Adrenal gland (tissue), 12 donors: ENCODE results near the gene C14orf93. TPM values are rescaled to one million over a fixed set of nuclear protein-coding genes. Genes with fewer than 3 reads are reported as not detected.

ENCODE experiments used
- DNase-seq, 7 donors: peaks; one replicate each; pipeline ENCODE4 v3.0.0-alpha.2; 2019 to 2020
- H3K27ac ChIP-seq, 5 donors: fragments of 200-600 bp; sonication (generic) in 4 of 5; 1 replicate in 3 of 5; 2 replicates in 2 of 5; pipeline versions ENCODE4 v1.5.1 to v1.8.0; 2016 to 2020; ENCODE audit warnings: mild to moderate bottlenecking in 1 of 5
- H3K27me3 ChIP-seq: fragments of 200-600 bp; 2 replicates; pipeline ENCODE4 v1.8.0; 2021
- H3K36me3 ChIP-seq, 2 donors: fragments of 200-600 bp; replicated peaks in 1 of 2; 1 replicate in 1 of 2; 2 replicates in 1 of 2; pipeline versions ENCODE4 v1.5.1 to v1.8.0; 2018 to 2022
- H3K4me1 ChIP-seq, 2 donors: fragments of 200-600 bp; replicated peaks in 1 of 2; 1 replicate in 1 of 2; 2 replicates in 1 of 2; pipeline versions ENCODE4 v1.5.1 to v1.8.0; 2018 to 2021
- H3K4me3 ChIP-seq, 4 donors: fragments of 200-600 bp; sonication (generic) in 3 of 4; one replicate each; pipeline ENCODE4 v1.5.1; 2016 to 2018
- H3K9me3 ChIP-seq, 3 donors: fragments of 200-600 bp; sonication (generic) in 1 of 3; replicated peaks in 1 of 3; 1 replicate in 2 of 3; 2 replicates in 1 of 3; pipeline versions ENCODE4 v1.5.1 to v1.8.0; 2016 to 2021
- POLR2A ChIP-seq, 2 donors: fragments of 450-650 bp; IDR thresholded peaks; one replicate each; pipeline ENCODE4 v1.6.1; 2017; ENCODE audit warnings: antibody characterized with exemption in 2 of 2, mild to moderate bottlenecking in 2 of 2, moderate library complexity in 1 of 2
- WGBS, 4 donors: extraction: QIAGEN DNeasy Blood & Tissue Kit in 2 of 4; methylation state at CpG; one replicate each; pipeline versions ENCODE4 v1.1.5 to v1.1.7; 2013 to 2017; 5-methylcytosine and 5-hydroxymethylcytosine counted together
- intact Hi-C, 2 donors: fragments of 100-400 bp; cut with DNase I; formaldehyde crosslinking; loops; one replicate each; pipeline versions ENCODE4 v1.14.1 to v1.15.0; 2022 to 2023
- polyA plus RNA-seq, 3 donors: library from polyadenylated mRNA; stranded (reverse); fragments of 200-250 nt in 2 of 3; fragments of 350-450 nt in 1 of 3; fragmentation: Illumina TruSeq in 1 of 3; extraction: RNeasy Lipid Tissue Mini Kit (QIAGEN cat#74804) in 1 of 3; gene quantifications; one replicate each; pipeline ENCODE4 v1.2.3, GENCODE V29; 2013 to 2014
- total RNA-seq, 9 donors: library from RNA; depleted of rRNA in 4 of 9; stranded (reverse); fragments of >200 nt in 4 of 9; fragments of 120-200 nt in 1 of 9; fragmentation: NEBNext Ultra II Directional in 1 of 9; extraction: Animal tissue kit (Norgen Biotek cat#: 25700) in 1 of 9; gene quantifications; one replicate each; pipeline versions ENCODE4 v1.1.0 to v1.2.4, GENCODE V29; 2013 to 2023
- TF ChIP-seq, protein P1 (sequence below), 6 experiments: fragments of 450-650 bp in 4 of 6; fragments of 200-600 bp in 2 of 6; sonication (generic) in 1 of 6; IDR thresholded peaks; 1 replicate in 5 of 6; 2 replicates in 1 of 6; pipeline versions ENCODE4 v1.5.1 to v1.8.0; 2016 to 2021; ENCODE audit warnings: antibody characterized with exemption in 6 of 6, mild to moderate bottlenecking in 2 of 6, moderate library complexity in 1 of 6
- donor health status: healthy with polysubstance abuse.
- donor health status: Bipolar disorder and iron deficiency.
- donor health status: DM: yes; HTN: yes; CAD: no.
- donor health status: DM: no; HTN: no; CAD: no.
- donor health status: DM: no; HTN: no; CAD: no.
- donor health status: DM: yes; HTN: yes; CAD: no.

Gene C14orf93
- total and polyA plus RNA-seq, 12 donors, result 2.9 to 12.5 (median 7.8) TPM

DNA sequence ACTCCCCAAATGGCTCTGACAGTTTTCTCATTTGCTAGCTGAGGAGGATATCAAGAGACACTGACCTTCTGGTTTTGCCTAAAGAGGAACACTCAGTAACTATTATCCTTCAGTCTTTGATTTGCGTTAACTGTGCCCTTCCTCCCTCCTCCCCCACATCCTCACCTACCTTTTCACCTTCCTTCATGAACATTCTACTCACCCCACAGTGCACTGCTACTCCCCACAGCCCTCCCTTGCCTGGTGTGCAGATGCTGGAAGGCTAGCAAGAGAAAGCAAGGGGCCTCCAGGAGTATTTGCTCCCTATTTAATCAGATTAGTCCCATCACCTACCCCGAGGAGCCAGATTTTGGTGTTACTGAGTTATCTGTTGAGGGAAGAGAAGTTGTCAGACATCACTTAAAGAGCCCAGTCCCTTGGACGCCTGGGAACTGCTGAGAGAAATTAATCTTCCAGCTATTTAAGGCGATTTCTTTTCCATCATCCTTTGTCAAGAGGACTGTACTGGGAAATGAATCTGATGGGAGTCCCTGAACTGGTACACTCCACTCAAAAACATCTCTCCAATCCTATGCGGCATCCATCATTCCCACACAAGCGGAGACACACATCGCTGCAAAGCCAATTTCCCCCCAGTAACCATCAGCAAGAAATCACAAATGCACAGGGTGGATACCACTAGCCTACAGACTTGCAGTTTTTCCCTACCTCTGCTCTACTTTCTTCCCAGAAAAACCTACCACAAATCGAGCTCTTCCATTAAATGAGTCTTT, 13.3 kb upstream of the C14orf93 start:
- TF ChIP-seq, protein P1, sequence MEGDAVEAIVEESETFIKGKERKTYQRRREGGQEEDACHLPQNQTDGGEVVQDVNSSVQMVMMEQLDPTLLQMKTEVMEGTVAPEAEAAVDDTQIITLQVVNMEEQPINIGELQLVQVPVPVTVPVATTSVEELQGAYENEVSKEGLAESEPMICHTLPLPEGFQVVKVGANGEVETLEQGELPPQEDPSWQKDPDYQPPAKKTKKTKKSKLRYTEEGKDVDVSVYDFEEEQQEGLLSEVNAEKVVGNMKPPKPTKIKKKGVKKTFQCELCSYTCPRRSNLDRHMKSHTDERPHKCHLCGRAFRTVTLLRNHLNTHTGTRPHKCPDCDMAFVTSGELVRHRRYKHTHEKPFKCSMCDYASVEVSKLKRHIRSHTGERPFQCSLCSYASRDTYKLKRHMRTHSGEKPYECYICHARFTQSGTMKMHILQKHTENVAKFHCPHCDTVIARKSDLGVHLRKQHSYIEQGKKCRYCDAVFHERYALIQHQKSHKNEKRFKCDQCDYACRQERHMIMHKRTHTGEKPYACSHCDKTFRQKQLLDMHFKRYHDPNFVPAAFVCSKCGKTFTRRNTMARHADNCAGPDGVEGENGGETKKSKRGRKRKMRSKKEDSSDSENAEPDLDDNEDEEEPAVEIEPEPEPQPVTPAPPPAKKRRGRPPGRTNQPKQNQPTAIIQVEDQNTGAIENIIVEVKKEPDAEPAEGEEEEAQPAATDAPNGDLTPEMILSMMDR (IDR thresholded peaks at IDR 0.05), result no peak
- no peak for TF ChIP-seq POLR2A (IDR thresholded peaks at IDR 0.05)
- Histone ChIP-seq H3K9me3 (no peaks in the 10 kb centered on the region), H3K27me3 (no peaks in the 10 kb centered on the region), H3K36me3 (peaks cover 0 to 24% of the 10 kb centered on the region in 2 donors), H3K4me3 (no peak overlapping the region), H3K27ac (no peak overlapping the region), H3K4me1 (no peaks in the 10 kb centered on the region)
- no peak for DNase-seq
- WGBS, 4 donors, result 69 to 80% (median 76%) methylated on average over 8 of the region's 8 CpGs
- intact Hi-C loops, result no loop called here

DNA sequence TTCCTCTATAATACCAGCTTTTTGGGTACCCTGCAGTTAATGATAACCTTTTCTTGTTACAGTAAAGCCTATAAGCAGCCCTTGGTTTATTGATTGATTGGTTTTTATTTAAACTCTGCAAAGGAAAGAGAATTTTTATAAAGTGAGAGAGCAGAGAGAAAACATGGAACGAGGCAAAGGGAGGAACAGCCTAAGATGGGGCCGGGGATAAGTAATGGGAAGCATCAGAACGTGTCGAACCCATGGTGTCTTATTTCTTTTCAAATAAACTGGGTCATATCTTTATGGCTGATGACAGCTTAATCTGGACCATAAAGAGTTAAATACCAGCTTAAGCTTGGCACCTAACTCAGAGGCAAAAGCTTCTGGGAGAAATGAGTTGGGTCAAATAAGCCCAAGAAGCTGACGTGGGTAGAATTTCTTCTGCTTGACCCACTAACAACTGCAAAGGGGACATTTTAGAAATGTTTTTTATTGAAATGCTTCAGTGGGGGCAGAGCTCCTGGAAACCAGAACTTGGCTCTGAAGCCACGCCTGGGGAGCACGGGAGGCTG, 12.0 kb upstream of the C14orf93 start:
- Histone ChIP-seq H3K9me3 (no peaks in the 10 kb centered on the region), H3K27me3 (no peaks in the 10 kb centered on the region), H3K36me3 (peaks cover 0 to 19% of the 10 kb centered on the region in 2 donors), H3K4me1 (no peaks in the 10 kb centered on the region), H3K27ac (no peak overlapping the region), H3K4me3 (no peak overlapping the region)
- no peak for TF ChIP-seq POLR2A (IDR thresholded peaks at IDR 0.05)
- TF ChIP-seq, protein P1 (IDR thresholded peaks at IDR 0.05), result no peak
- intact Hi-C loops, result no loop called here
- DNase-seq, result no peak
- WGBS, 4 donors, result 56 to 68% (median 59%) methylated on average over 7 of the region's 7 CpGs

DNA sequence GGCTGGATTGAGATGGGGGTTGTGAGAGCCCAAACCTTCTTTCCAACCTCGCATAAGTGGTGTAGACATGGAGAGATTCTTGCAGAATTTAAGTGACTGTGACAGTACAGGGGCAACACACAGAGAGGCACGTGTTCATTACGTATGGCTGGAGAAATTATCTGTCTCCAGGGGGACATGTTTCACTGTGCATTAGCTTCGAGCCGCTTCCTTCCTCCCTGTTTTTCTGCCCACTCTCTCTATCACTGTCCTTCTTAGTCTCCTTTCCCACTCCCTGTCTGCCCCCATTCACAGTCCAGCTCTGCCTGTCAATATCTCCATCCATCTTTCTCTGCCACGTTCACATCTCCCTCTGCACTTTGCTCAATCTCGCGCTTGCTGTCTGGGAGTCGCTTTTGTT, 11.5 kb upstream of the C14orf93 start:
- TF ChIP-seq POLR2A (IDR thresholded peaks at IDR 0.05), result no peak
- TF ChIP-seq, protein P1 (IDR thresholded peaks at IDR 0.05), result no peak
- H3K27me3 ChIP-seq, result no peaks in the 10 kb centered on the region
- H3K36me3 ChIP-seq, result peaks cover 0 to 16% of the 10 kb centered on the region in 2 donors
- WGBS, 4 donors, result 67 to 84% (median 75%) methylated on average over 9 of the region's 9 CpGs
- H3K27ac ChIP-seq, result no peak overlapping the region
- no peaks in the 10 kb centered on the region for H3K4me1 ChIP-seq
- H3K9me3 ChIP-seq, result no peaks in the 10 kb centered on the region
- no peak for DNase-seq
- H3K4me3 ChIP-seq, result no peak overlapping the region
- intact Hi-C loops, result no loop called here

DNA sequence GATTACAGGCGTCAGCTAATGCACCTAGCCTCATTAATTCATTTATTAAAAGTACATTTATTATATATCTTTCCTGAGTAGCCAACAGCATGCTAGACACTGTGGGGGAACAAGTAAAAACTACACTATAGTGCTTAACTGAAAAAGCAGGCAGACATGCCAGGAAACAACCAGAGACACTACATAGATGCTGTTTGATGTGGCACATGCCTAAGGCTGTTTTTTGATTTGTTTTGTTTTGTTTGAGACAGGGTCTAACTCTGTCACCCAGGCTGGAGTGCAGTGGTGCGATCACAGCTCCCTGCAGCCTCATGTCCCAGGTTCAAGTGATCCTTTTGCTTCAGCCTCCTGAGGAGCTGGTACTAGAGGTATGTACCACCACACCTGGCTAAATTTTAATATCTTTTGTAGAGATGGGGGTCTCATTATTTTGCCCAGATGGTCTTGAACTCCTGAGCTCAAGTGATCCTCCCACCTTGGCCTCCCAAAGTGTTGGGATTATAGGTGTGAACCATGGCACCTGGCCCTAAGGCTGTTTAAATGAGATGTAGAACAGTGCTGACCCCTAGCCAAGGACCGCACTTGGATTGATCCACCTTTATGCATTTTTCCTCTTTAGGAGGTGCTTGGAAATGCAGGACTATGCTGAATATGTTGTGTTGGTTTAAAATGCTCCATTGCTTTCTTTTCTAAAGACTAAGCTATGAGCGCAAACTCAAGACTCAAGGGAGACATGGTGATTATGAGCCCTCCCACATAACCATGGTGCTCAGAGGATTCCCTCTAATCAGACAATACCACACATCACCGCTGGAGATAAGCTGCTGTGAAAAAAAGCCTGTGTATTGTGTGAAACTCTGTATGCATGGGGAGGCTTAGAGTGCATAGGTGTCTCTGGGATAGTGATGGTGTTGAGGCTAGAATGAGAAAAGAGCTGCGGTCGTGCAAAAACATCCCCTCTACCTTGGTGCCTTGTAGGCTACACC, 10.5 kb upstream of the C14orf93 start:
- WGBS, 4 donors, result 91 to 96% (median 95%) methylated on average over 7 of the region's 7 CpGs
- H3K4me3 ChIP-seq, result no peak overlapping the region
- H3K36me3 ChIP-seq, result peaks cover 0 to 7% of the 10 kb centered on the region in 2 donors
- no peaks in the 10 kb centered on the region for H3K27me3 ChIP-seq
- no peaks in the 10 kb centered on the region for H3K4me1 ChIP-seq
- DNase-seq, result no peak
- H3K27ac ChIP-seq, result no peak overlapping the region
- H3K9me3 ChIP-seq, result no peaks in the 10 kb centered on the region
- intact Hi-C loops, result no loop called here
- no peak for TF ChIP-seq POLR2A (IDR thresholded peaks at IDR 0.05)
- TF ChIP-seq, protein P1 (IDR thresholded peaks at IDR 0.05), result no peak
